Measurements from ENCODE around the gene UNC80. TPM values are rescaled to one million over a fixed set of nuclear protein-coding genes. Genes with fewer than 3 reads are reported as not detected.
A peak's percentile ranks its signal among the peaks of the same experiment; 100 is the strongest.

Gene UNC80
- total and polyA plus RNA-seq, 2 experiments from 2014 or later: 0.03 to 0.12 TPM

GRCh38 chr2:209870067-209870466 lies 98.4 kb downstream of the UNC80 start:
- no peak overlapping the region for H3K4me2 ChIP-seq
- WGBS (ENCODE audit: low lambda C conversion rate, missing lambda C conversion rate): 57% methylated on average over 2 of the region's 2 CpGs
- H3K36me3 ChIP-seq (replicated peaks; ENCODE audit: insufficient read depth, low read depth): no peaks in the 10 kb centered on the region
- H3K4me3 ChIP-seq: no peak overlapping the region
- H3K27me3 ChIP-seq: no peaks in the 10 kb centered on the region
- TF ChIP-seq CTCF (IDR thresholded peaks at IDR 0.05; ENCODE audit: poor library complexity): no peak
- TF ChIP-seq EZH2phosphoT487 (IDR thresholded peaks at IDR 0.05; ENCODE audit: low read depth, severe bottlenecking, unreplicated experiment): no peak
- no peak for DNase-seq (ENCODE audit: low spot score)
- H3K79me2 ChIP-seq: no peaks in the 10 kb centered on the region
- no peaks in the 10 kb centered on the region for H3K9me2 ChIP-seq (replicated peaks; ENCODE audit: insufficient read depth)
- H3K4me1 ChIP-seq (ENCODE audit: insufficient read depth): no peaks in the 10 kb centered on the region
- H4K20me1 ChIP-seq (ENCODE audit: insufficient read depth, poor library complexity, severe bottlenecking): no peaks in the 10 kb centered on the region
- no peak overlapping the region for H2AFZ ChIP-seq
- no peak overlapping the region for H3K27ac ChIP-seq
- H3K9me3 ChIP-seq (ENCODE audit: low read depth): no peaks in the 10 kb centered on the region

GRCh38 chr2:209872675-209873074 lies 101.0 kb downstream of the UNC80 start:
- no peaks in the 10 kb centered on the region for H3K9me3 ChIP-seq (ENCODE audit: low read depth)
- 63% methylated on average over 9 of the region's 9 CpGs for WGBS (ENCODE audit: low lambda C conversion rate, missing lambda C conversion rate)
- no peak overlapping the region for H2AFZ ChIP-seq
- H3K4me3 ChIP-seq: no peak overlapping the region
- no peaks in the 10 kb centered on the region for H3K27me3 ChIP-seq
- no peak overlapping the region for H3K27ac ChIP-seq
- TF ChIP-seq EZH2 (IDR thresholded peaks at IDR 0.05; ENCODE audit: borderline replicate concordance) (no peak), EZH2phosphoT487 (IDR thresholded peaks at IDR 0.05; ENCODE audit: low read depth, severe bottlenecking, unreplicated experiment) (no peak), CTCF (IDR thresholded peaks at IDR 0.05; ENCODE audit: poor library complexity) (no peak)
- no peaks in the 10 kb centered on the region for H3K36me3 ChIP-seq (replicated peaks; ENCODE audit: insufficient read depth, low read depth)
- no peaks in the 10 kb centered on the region for H4K20me1 ChIP-seq (ENCODE audit: insufficient read depth, poor library complexity, severe bottlenecking)
- no peak overlapping the region for H3K4me2 ChIP-seq
- peak; percentile 8 for DNase-seq (ENCODE audit: low spot score)
- no peaks in the 10 kb centered on the region for H3K79me2 ChIP-seq
- H3K9me2 ChIP-seq (replicated peaks; ENCODE audit: insufficient read depth): no peaks in the 10 kb centered on the region
- H3K4me1 ChIP-seq (ENCODE audit: insufficient read depth): no peaks in the 10 kb centered on the region

DNA sequence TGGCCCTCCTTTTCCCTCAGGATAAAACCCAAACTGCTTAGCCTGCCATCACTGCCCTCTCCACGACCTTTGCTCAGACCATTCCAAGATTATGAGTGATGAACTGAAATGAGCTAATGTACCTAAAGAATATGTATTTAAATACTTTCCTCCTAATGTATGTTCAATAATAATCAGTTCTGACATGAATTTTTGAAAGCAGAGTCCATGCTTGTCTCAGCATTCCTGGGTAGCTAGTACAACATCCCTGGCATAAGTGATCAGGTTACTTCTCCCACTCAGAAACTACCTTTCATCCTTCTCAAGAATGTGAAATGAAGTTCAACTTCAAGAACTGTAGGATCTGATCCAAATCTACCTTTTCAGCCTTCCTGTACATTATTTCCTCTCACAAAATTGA lies 103.6 kb downstream of the UNC80 start:
- Histone ChIP-seq H3K79me2 (no peaks in the 10 kb centered on the region), H3K4me3 (no peak overlapping the region), H2AFZ (no peak overlapping the region), H3K27me3 (no peaks in the 10 kb centered on the region), H3K36me3 (replicated peaks; ENCODE audit: insufficient read depth, low read depth) (no peaks in the 10 kb centered on the region), H3K4me1 (ENCODE audit: insufficient read depth) (no peaks in the 10 kb centered on the region), H3K4me2 (no peak overlapping the region), H3K9me3 (ENCODE audit: low read depth) (no peaks in the 10 kb centered on the region), H3K9me2 (replicated peaks; ENCODE audit: insufficient read depth) (no peaks in the 10 kb centered on the region), H3K27ac (no peak overlapping the region), H4K20me1 (ENCODE audit: insufficient read depth, poor library complexity, severe bottlenecking) (no peaks in the 10 kb centered on the region)
- TF ChIP-seq CTCF (IDR thresholded peaks at IDR 0.05; ENCODE audit: poor library complexity) (no peak), EZH2 (IDR thresholded peaks at IDR 0.05; ENCODE audit: borderline replicate concordance) (no peak), EZH2phosphoT487 (IDR thresholded peaks at IDR 0.05; ENCODE audit: low read depth, severe bottlenecking, unreplicated experiment) (no peak)
- WGBS (ENCODE audit: low lambda C conversion rate, missing lambda C conversion rate): 77% methylated on average over 1 of the region's 1 CpG
- no peak for DNase-seq (ENCODE audit: low spot score)

- no peaks in the 10 kb centered on the region for H3K27me3 ChIP-seq
- DNase-seq (ENCODE audit: low spot score): no peak
- 43% methylated on average over 1 of the region's 1 CpG for WGBS (ENCODE audit: low lambda C conversion rate, missing lambda C conversion rate)
- no peak overlapping the region for H2AFZ ChIP-seq
- no peak overlapping the region for H3K4me3 ChIP-seq
- no peaks in the 10 kb centered on the region for H3K9me3 ChIP-seq (ENCODE audit: low read depth)
- no peaks in the 10 kb centered on the region for H3K9me2 ChIP-seq (replicated peaks; ENCODE audit: insufficient read depth)
- H3K27ac ChIP-seq: no peak overlapping the region
- TF ChIP-seq EZH2 (IDR thresholded peaks at IDR 0.05; ENCODE audit: borderline replicate concordance): no peak
- no peak for TF ChIP-seq EZH2phosphoT487 (IDR thresholded peaks at IDR 0.05; ENCODE audit: low read depth, severe bottlenecking, unreplicated experiment)
- no peak for TF ChIP-seq CTCF (IDR thresholded peaks at IDR 0.05; ENCODE audit: poor library complexity)
- no peaks in the 10 kb centered on the region for H4K20me1 ChIP-seq (ENCODE audit: insufficient read depth, poor library complexity, severe bottlenecking)
- H3K79me2 ChIP-seq: no peaks in the 10 kb centered on the region
- H3K4me1 ChIP-seq (ENCODE audit: insufficient read depth): no peaks in the 10 kb centered on the region
- H3K4me2 ChIP-seq: no peak overlapping the region
- no peaks in the 10 kb centered on the region for H3K36me3 ChIP-seq (replicated peaks; ENCODE audit: insufficient read depth, low read depth)
Measured at GRCh38 chr2:209876211-209876610, 104.6 kb downstream of the UNC80 start.

All from hepatocyte (in vitro differentiated cells).